ENCODE results near the gene MAGEA2B.
A peak's percentile ranks its signal among the peaks of the same experiment; 100 is the strongest.
"Not testable (repeated sequence)": the region's sequence is repeated elsewhere in the genome, so short reads cannot be mapped to it uniquely, and the experiment has no call there.

MAGEA2B gene

DNA sequence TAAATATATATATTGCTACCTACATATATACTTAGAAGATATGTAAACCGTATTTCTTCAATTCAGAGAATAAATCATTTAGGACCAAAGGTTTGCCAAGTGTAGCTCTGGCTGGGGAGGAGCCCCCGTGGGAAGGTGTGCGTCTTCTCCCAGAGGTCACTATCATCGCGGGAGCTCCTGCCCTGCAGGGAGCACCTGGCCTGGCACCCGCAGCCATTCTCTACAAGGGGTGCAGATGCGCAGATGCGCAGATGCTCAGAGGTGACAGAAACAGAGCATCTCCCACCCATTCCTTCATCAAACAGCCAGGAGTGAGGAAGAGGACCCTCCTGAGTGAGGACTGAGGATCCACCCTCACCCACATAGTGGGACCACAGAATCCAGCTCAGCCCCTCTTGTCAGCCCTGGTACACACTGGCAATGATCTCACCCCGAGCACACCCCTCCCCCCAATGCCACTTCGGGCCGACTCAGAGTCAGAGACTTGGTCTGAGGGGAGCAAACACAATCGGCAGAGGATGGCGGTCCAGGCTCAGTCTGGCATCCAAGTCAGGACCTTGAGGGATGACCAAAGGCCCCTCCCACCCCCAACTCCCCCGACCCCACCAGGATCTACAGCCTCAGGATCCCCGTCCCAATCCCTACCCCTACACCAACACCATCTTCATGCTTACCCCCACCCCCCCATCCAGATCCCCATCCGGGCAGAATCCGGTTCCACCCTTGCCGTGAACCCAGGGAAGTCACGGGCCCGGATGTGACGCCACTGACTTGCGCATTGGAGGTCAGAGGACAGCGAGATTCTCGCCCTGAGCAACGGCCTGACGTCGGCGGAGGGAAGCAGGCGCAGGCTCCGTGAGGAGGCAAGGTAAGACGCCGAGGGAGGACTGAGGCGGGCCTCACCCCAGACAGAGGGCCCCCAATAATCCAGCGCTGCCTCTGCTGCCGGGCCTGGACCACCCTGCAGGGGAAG is at the start of gene MAGEA2B:
TSS of gene MAGEA2B (plus strand) at position 814 of the 973 bp plus-strand sequence. CDS start 2,479 bp downstream, outside the sequence.
- not testable (repeated sequence) for H3K36me3 Mint-ChIP-seq; H3K9me3 Mint-ChIP-seq; H3K27ac Mint-ChIP-seq; DNase-seq (ENCODE audit: low spot score in 2 of 2); H3K4me1 Mint-ChIP-seq; ATAC-seq; H3K4me3 Mint-ChIP-seq

DNA sequence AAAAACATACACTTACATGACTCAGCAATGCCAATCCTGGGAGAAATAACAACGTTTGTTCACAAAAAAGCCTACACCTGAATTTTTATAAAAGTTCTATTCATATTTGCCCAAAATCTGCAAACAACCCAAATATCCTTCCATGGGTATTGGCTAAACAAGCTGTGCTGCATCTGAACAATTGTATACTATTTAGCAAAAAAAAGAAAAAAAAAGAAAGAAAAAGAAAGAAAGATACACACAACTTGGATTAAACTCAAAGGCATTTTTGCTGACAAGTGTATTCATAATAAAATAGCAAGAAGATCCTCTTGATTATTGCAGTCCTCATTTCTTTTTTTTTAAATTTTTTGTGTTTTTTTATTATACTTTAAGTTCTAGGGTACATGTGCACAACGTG is 40.3 kb upstream of the MAGEA2B start:
- Mint-ChIP-seq H3K36me3 (no peaks in the 10 kb centered on the region), H3K4me1 (no peaks in the 10 kb centered on the region), H3K4me3 (no peak overlapping the region), H3K27ac (no peak overlapping the region), H3K9me3 (no peaks in the 10 kb centered on the region)
- ATAC-seq (no peak), DNase-seq (ENCODE audit: low spot score in 2 of 2) (no peak)

DNA sequence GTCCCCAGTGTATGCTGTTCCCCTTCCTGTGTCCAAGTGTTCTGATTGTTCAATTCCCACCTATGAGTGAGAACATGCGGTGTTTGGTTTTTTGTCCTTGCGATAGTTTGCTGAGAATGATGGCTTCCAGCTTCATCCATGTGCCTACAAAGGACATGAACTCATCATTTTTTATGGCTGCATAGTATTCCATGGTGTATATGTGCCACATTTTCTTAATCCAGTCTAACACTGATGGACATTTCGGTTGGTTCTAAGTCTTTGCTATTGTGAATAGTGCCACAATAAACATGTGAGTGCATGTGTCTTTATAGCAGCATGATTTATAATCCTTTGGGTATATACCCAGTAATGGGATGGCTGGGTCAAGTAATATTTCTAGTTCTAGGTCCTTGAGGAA is 39.8 kb upstream of the MAGEA2B start:
- H3K4me3 Mint-ChIP-seq; H3K27ac Mint-ChIP-seq; DNase-seq (ENCODE audit: low spot score in 2 of 2); H3K36me3 Mint-ChIP-seq; H3K4me1 Mint-ChIP-seq; H3K9me3 Mint-ChIP-seq; ATAC-seq: not testable (repeated sequence)

- ATAC-seq = peak; percentile 61
- not testable (repeated sequence) for H3K4me3 Mint-ChIP-seq; H3K9me3 Mint-ChIP-seq; H3K36me3 Mint-ChIP-seq; DNase-seq (ENCODE audit: low spot score in 2 of 2); H3K27ac Mint-ChIP-seq; H3K4me1 Mint-ChIP-seq
Measured at GRCh38 chrX:152681012-152681411, 33.4 kb upstream of the MAGEA2B start.

- not testable (repeated sequence) for H3K27ac Mint-ChIP-seq; H3K4me3 Mint-ChIP-seq; H3K36me3 Mint-ChIP-seq; H3K9me3 Mint-ChIP-seq; ATAC-seq; DNase-seq (ENCODE audit: low spot score in 2 of 2); H3K4me1 Mint-ChIP-seq
Measured at GRCh38 chrX:152697952-152698931, 16.2 kb upstream of the MAGEA2B start, which contains the start of gene MAGEA3. Gene MAGEA3, plus strand, starts transcription at chrX:152698794. Its CDS starts 2,039 bp downstream, at chrX:152700833.

DNA sequence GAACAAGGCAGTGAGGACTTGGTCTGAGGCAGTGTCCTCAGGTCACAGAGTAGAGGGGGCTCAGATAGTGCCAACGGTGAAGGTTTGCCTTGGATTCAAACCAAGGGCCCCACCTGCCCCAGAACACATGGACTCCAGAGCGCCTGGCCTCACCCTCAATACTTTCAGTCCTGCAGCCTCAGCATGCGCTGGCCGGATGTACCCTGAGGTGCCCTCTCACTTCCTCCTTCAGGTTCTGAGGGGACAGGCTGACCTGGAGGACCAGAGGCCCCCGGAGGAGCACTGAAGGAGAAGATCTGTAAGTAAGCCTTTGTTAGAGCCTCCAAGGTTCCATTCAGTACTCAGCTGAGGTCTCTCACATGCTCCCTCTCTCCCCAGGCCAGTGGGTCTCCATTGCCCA is 14.0 kb upstream of the MAGEA2B start:
- H3K27ac Mint-ChIP-seq; H3K36me3 Mint-ChIP-seq; ATAC-seq; H3K4me3 Mint-ChIP-seq; H3K9me3 Mint-ChIP-seq; H3K4me1 Mint-ChIP-seq; DNase-seq (ENCODE audit: low spot score in 2 of 2): not testable (repeated sequence)

- DNase-seq (ENCODE audit: low spot score in 2 of 2); ATAC-seq; H3K36me3 Mint-ChIP-seq; H3K27ac Mint-ChIP-seq; H3K4me1 Mint-ChIP-seq; H3K4me3 Mint-ChIP-seq; H3K9me3 Mint-ChIP-seq: not testable (repeated sequence)
Measured at GRCh38 chrX:152706500-152706899, 7.9 kb upstream of the MAGEA2B start.

- ATAC-seq, H3K27ac Mint-ChIP-seq, H3K36me3 Mint-ChIP-seq: not testable (repeated sequence)
Measured at GRCh38 chrX:152709173-152709572, 5.3 kb upstream of the MAGEA2B start, which contains the start of gene CSAG2. Gene CSAG2, minus strand, starts transcription at chrX:152709273. Its CDS starts 161 bp downstream, at chrX:152709112.

GRCh38 chrX:152713195-152713594 is 1.2 kb upstream of the MAGEA2B start:
- not testable (repeated sequence) for H3K4me3 Mint-ChIP-seq; H3K36me3 Mint-ChIP-seq; ATAC-seq; H3K9me3 Mint-ChIP-seq; DNase-seq (ENCODE audit: low spot score in 2 of 2); H3K27ac Mint-ChIP-seq; H3K4me1 Mint-ChIP-seq

More at GRCh38 chrX:152709173-152709572, 5.3 kb upstream of the MAGEA2B start, which contains the start of gene CSAG2:
- H3K4me3 Mint-ChIP-seq; H3K9me3 Mint-ChIP-seq; DNase-seq (ENCODE audit: low spot score in 2 of 2); H3K4me1 Mint-ChIP-seq: not testable (repeated sequence)

- H3K9me3 Mint-ChIP-seq = no peaks in the 10 kb centered on the region
- ATAC-seq (no peak), DNase-seq (ENCODE audit: low spot score in 2 of 2) (no peak)
- no peak overlapping the region for H3K27ac Mint-ChIP-seq
- H3K4me1 Mint-ChIP-seq = no peaks in the 10 kb centered on the region
- H3K36me3 Mint-ChIP-seq = no peaks in the 10 kb centered on the region
- no peak overlapping the region for H3K4me3 Mint-ChIP-seq
Measured at GRCh38 chrX:152725409-152725808, 11.0 kb downstream of the MAGEA2B start.

DNA sequence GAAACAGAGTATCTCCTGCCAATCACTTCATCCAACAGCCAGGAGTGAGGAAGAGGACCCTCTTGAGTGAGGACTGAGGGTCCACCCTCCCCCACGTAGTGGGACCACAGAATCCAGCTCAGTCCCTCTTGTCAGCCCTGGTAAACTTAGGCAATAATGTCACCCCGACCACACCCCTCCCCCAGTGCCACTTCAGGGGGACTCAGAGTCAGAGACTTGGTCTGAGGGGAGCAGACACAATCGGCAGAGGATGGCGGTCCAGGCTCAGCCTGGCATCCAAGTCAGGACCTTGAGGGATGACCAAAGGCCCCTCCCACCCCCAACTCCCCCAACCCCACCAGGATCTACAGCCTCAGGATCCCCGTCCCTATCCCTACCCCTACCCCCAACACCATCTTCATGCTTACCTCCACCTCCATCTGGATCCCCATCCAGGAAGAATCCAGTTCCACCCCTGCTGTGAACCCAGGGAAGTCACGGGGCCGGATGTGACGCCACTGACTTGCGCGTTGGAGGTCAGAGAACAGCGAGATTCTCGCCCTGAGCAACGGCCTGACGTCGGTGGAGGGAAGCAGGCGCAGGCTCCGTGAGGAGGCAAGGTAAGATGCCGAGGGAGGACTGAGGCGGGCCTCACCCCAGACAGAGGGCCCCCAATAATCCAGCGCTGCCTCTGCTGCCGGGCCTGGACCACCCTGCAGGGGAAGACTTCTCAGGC is 19.0 kb downstream of the MAGEA2B start, which contains the start of the genes CSAG1 and MAGEA12:
TSS of gene CSAG1 (minus strand) at position 461 of the 715 bp plus-strand sequence. CDS start 1,261 bp downstream, outside the sequence.
TSS of gene MAGEA12 (plus strand) at position 497 of the 715 bp plus-strand sequence. CDS start 2,405 bp downstream, outside the sequence.
- Mint-ChIP-seq H3K4me3 (no peak within 1 kb of the TSS), H3K9me3 (no peaks in the 10 kb centered on the region), H3K27ac (no peak within 1 kb of the TSS), H3K4me1 (no peaks in the 10 kb centered on the region), H3K36me3 (no peaks in the 10 kb centered on the region)
- DNase-seq (ENCODE audit: low spot score in 2 of 2) (no peak), ATAC-seq (no peak)

DNA sequence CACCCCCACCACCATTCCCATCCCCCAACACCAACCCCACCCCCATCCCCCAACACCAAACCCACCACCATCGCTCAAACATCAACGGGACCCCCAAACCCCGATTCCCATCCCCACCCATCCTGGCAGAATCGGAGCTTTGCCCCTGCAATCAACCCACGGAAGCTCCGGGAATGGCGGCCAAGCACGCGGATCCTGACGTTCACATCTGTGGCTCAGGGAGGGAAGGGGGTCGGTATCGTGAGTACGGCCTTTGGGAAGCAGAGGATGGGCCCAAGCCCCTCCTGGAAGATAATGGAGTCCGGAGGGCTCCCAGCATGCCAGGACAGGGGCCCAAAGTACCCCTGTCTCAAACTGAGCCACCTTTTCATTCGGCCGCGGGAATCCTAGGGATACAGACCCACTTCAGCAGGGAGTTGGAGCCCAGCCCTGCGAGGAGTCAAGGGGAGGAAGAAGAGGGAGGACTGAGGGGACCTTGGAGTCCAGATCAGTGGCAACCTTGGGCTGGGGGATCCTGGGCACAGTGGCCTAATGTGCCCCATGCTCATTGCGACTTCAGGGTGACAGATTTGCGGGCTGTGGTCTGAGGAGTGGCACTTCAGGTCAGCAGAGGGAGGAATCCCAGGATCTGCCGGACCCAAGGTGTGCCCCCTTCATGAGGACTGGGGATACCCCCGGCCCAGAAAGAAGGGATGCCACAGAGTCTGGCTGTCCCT is 19.9 kb downstream of the MAGEA2B start:
- H3K9me3 Mint-ChIP-seq; H3K36me3 Mint-ChIP-seq; DNase-seq (ENCODE audit: low spot score in 2 of 2); H3K4me1 Mint-ChIP-seq; ATAC-seq; H3K27ac Mint-ChIP-seq; H3K4me3 Mint-ChIP-seq: not testable (repeated sequence)

GRCh38 chrX:152735101-152735500 is 20.7 kb downstream of the MAGEA2B start:
- no peak for ATAC-seq
- Mint-ChIP-seq H3K4me1 (no peaks in the 10 kb centered on the region), H3K36me3 (no peaks in the 10 kb centered on the region), H3K27ac (no peak overlapping the region), H3K4me3 (no peak overlapping the region), H3K9me3 (no peaks in the 10 kb centered on the region)
- no peak for DNase-seq (ENCODE audit: low spot score in 2 of 2)

Data from stimulated activated effector memory CD8-positive, alpha-beta T cell treated with anti-CD3 and anti-CD28 coated beads, Interleukin-12 subunit alpha, Interleukin-12 subunit beta, amount 100 ng/mL, for 72 hours (primary cell).